Measurements from ENCODE around the gene TP53I3.
"Not testable (repeated sequence)": the region's sequence is repeated elsewhere in the genome, so short reads cannot be mapped to it uniquely, and the experiment has no call there.

The TP53I3 gene

DNA sequence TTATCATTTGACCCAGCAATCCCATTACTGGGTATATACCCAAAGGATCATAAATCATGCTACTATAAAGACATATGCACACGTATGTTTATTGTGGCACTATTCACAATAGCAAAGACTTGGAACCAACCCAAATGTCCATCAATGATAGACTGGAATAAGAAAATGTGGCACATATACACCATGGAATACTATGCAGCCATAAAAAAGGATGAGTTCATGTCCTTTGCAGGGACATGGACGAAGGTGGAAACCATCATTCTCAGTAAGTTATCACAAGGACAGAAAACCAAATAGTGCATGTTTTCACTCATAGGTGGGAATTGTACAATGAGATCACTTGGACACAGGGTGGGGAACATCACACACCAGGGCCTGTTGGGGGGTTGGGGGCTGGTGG, 16.1 kb upstream of the TP53I3 start:
- in situ Hi-C loops (cut with MboI; ENCODE audit: low sequenced_read_pairs): not testable (repeated sequence)

DNA sequence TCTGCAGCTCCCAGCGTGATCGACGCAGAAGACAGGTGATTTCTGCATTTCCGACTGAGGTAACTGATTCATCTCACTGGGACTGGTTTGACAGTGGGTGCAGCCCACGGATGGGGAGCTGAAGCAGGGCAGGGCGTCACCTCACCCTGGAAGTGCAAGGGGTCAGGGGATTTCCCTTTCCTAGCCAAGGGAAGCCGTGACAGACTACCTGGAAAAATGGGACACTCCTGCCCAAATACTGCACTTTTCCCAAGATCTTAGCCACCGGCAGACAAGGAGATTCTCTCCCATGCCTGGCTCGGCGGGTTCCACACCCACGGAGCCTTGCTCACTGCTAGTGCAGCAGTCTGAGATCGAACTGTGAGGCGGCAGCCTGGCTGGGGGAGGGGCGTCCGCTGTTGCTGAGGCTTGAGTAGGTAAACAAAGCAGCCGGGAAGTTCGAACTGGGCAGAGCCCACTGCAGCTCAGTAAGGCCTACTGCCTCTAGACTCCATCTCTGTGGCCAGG, 10.6 kb upstream of the TP53I3 start:
- in situ Hi-C loops (cut with MboI; ENCODE audit: low sequenced_read_pairs): not testable (repeated sequence)

DNA sequence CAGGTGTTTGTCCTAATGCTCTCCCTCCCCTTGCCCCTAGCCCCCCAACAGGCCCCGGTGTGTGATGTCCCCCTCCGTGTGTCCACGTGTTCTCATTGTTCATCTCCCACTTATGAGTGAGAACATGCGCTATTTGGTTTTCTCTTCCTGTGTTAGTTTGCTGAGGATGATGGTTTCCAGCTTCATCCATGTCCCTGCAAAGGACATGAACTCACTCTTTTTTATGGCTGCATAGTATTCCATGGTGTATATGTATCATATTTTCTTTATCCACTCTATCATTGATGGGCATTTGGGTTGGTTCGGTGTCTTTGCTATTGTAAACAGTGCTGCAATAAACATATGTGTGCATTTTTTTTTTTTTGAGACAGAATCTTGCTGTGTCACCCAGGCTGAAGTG, 8.6 kb upstream of the TP53I3 start:
- in situ Hi-C loops (cut with MboI; ENCODE audit: low sequenced_read_pairs): not testable (repeated sequence)

DNA sequence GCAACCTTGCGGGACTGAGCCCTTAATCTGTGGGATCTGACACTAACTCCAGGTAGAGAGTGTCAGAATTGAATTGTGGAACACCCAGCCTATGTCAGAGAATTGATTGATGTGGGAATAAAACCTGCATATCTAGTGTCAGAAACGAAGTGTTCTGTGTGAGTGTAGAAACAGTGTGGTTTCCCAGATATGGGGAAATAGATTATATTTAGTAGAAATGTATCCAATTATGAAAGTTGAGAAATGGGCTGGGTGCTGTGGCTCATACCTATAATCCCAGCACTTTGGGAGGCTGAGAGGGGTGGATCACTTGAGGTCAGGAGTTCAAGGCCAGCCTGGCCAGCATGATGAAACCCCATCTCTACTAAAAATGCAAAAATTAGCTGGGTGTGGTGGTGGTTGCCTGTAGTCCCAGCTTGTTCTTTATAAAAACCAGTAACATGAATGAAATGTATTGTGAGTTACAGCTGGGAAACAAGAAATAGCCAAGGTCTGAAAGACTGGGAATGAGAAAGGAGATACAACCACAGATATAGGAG, 4.3 kb upstream of the TP53I3 start:
- in situ Hi-C loops (cut with MboI; ENCODE audit: low sequenced_read_pairs): no loop called here

DNA sequence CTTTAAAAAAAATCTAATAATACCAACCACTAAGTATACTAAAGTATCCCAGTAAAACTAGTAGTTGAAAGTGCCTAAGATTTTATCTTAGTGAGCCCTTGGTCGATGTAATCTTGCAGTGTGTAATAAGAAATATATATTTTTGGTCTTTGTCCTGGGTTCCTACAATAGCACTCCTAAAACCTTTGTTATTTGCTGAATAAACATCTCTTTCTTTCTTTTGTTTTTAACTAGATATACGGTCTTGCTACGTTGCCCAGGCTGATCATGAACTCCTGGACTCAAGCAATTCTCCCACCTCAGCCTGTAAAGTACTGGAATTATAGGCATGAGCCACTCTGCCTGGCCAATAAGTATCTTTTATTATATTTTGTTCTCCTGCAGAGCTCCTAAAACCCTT, 2.4 kb upstream of the TP53I3 start:
- in situ Hi-C loops (cut with MboI; ENCODE audit: low sequenced_read_pairs): no loop called here

DNA sequence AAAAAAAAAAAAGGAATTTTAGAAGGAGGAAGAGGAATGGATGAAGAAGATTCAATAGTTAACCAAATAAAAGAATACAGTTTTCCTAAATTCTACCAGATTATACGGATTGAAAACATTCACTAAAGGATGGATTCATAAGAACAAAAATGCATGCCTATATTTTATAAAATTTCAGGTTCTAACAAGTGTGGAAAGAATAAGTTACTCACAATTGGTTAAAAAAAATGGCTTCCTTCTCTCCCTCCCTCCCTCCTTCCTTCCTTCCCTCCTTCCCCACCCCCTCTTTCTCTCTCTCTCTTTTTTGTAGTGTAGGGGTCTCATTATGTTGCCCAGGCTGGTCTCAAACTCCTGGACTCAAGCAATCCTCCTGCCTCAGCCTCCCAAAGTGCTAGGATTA, 1.6 kb upstream of the TP53I3 start:
- in situ Hi-C loops (cut with MboI; ENCODE audit: low sequenced_read_pairs): no loop called here

DNA sequence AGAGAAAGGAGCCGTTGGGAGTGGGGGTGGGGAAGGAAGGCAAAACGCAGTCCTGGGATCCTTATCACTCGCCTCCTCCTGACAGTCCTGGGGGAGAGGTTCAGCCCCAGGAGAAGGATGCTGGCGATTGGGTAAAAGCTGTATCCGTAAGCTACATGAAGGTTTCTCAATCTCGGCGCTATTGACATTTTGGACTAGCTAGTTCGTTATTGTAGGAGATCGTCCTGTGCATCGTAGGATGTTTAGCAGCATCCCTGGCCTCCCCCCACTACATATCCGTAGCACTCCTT, 511 bp upstream of the TP53I3 start:
- in situ Hi-C loops (cut with MboI; ENCODE audit: low sequenced_read_pairs): no loop called here

DNA sequence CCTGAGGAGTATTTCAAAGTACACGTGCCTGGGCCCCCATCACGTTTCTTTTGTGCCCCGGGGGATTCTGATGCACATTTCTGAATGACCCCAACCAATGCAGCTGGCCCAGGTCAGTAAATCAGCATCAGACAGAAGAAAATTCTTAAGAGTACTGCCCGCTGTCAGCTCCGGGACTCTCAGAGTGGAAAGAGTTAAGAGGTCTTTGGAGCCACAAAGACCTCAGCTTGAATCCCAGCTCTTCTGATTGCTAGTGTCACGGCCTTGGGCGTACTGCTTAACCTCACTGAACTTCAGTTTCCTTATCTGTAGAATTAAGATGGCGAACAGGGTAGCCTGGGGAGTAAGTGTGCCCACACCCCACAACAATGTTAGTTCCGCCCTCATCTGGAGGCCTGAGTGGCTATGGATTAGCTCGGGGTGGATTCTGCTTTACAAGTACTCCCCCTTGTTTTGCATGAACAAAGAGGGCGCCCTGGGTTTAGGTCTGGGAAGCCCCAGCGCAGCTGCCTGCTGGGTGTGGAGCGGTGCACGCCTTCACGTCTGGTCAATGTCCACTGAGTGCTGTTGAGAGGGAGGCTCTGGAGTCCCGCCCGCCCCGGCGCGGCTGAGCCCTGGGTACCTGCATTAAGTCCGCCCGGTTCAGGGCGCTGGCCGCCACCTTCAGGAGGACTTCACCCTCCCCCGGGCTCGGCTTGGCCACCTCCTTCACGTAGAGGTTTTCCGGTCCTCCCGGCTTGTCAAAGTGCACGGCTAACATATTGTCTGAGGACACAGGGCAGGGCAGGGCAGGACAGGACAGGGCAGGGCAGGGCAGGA, 858 bp downstream of the TP53I3 start:
- in situ Hi-C loops (cut with MboI; ENCODE audit: low sequenced_read_pairs): no loop called here

DNA sequence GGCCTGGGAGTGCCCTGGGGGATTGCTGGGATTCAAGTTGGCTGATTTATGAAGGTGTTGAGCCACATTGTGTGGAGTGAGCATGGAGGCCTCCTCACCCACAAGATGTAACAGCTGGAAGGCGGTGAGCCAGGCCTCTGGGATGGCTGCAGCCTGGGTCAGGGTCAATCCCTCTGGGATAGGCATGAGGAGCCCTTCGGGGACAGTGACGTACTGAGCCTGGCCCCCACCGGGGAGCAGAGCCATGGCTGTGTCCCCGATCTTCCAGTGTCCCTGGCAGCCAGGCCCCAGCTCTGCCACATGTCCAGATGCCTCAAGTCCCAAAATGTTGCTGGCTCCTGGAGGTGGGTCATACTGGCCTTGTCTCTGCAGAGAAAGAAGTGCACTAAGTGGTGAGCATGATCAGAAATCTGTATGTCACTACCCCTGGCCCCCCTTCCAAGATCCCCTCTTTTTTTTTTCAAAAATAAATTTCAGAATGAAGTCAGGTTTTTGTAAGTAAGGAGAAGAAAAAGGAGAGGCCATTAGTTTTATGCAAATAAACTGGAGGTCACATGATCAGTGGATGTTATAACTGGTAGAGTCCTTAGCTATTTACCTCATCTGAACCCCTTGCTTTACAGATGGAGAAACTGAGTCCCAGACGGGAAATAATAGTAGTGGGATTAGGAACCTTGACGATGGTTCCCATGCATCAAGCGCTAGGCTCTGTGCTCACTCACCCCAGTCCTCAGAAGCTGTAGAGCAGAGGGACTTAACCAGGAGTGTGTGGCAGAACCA, 1.7 kb downstream of the TP53I3 start:
- in situ Hi-C loops (cut with MboI; ENCODE audit: low sequenced_read_pairs): no loop called here

DNA sequence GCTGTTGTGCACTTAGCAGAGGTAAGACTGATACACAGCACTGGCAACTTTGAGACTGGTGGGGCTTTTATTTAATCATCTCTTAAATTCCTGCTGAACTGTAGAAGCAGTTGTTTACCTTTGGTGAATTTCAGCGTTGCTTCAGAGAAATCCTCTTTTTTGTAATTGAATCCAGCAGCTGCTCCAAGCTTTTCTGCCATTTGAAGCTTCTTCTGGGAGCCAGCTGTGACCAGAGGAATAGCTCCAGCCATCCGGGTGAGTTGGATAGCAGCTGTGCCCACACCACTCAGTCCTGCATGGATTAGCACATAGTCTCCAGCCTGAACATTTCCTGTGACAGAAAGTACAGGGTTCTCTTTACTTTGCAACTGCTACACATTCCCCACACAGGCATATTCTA, 3.9 kb downstream of the TP53I3 start:
- in situ Hi-C loops (cut with MboI; ENCODE audit: low sequenced_read_pairs): no loop called here

DNA sequence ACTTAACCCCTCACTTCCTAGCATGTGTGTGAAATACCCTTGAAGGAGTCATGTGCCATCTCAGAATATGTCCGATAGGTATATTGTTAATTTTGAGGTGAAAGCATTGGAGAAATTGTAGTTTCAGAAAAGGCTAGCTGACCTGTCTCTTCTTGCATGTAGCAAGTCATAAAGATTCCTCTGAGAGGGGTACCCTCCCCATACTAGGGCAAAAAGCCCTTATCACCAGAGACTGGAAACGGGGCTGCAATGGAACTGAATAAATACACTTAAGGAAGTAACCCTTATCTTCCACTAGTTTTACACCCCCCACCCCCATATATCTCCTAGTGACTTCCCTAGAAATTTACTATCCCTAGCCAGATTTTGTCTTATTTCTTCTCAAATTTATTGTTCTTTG, 6.8 kb downstream of the TP53I3 start:
- in situ Hi-C loops (cut with MboI; ENCODE audit: low sequenced_read_pairs): no loop called here

DNA sequence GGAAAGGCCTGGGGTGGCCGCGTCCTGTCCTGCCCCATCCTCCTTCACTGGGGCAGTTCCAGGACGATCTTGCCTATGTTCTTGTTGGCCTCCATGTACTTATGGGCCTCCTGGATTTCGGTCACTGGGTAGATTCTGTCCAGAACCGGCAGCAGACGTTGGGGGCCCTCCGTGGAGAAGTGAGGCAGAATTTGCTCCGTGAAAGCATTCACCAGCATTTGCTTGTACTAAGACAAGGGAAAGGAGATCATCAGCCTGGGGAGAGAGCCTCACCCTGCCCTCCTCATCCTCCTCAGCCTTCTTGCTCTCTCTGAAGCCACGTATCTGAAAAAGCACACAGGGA, 7.1 kb downstream of the TP53I3 start:
- in situ Hi-C loops (cut with MboI; ENCODE audit: low sequenced_read_pairs): no loop called here

DNA sequence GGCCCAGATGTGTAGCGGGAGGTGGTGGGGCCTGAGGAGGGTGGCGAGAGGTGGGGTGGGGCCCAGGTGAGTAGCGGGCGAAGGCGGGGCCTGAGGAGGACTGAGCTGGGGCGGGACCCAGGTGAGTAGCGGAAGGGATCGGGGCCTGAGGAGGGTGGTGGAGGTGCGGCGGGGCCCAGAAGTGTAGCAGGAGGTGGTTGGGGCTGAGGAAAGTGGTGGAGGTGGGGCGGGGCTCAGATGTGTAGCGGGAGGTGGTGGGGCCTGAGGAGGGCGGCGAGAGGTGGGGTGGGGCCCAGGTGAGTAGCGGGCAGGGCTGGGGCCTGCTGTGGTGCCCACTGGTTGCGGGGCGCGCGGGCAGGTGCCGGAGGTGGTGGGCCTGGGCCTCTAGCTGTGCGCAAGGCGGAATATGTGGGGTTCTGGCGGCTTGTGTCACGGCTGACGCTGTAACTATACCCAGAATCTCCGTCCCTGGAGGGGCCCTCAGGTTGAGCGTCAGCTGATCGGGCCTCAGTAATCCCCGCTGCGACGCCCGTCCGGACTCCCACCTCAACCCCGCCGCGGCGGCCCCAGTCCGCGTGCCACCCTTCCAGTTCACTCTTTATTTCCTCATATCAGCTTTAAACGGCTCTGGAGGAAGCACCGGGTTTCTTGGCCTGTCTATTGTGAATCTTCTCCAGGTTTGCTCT, 7.6 kb downstream of the TP53I3 start:
- in situ Hi-C loops (cut with MboI; ENCODE audit: low sequenced_read_pairs): no loop called here

DNA sequence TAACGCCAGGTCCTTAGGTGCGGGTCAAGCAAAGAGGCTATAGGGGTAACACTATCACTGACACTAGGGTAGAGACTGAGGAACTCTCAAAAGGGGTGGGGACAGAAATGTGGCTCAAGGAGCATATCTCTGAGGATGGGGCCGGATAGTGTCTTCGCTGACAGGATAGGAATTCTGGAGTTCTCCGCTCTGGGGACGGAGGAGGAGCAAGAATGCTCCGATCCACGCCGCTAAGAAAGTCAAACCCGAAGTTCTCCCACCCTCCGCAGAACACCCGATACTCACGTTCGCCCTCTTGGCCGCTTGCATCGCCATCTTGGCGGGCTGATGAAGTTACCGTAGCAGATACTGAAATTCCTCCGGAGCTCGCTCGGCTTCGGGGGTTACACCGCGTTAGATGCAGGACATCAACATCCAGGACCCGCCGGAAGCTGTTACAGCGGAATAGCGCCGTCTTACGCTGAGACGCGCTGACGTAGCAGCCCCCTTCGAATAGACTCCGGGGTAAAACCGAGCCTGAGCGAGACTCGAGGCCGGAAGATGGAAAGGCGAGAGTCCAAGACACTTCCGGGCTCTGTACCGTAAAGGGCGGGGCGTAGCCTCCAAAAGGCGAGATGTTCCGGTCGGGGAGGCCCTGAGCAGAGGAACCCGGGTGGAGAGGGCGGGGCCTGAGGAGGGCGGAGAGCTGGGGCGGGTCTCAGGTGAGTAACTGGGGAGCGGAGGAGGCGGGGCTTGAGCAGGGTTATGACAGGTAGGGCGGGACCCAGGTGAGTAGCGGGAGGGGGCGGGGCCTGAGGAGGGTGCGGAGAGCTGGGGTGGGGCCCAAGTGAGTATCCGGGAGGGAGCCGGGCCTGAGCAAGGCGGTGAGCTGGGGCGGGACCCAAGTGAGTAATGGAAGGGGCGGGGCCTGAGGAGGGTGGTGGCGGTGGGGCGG, 8.5 kb downstream of the TP53I3 start, which contains the start of gene SF3B6:
TSS of gene SF3B6 (minus strand) at position 412 of the 934 bp plus-strand sequence. CDS start at position 315, 97 bp downstream.
- in situ Hi-C loops (cut with MboI; ENCODE audit: low sequenced_read_pairs): no loop called here

DNA sequence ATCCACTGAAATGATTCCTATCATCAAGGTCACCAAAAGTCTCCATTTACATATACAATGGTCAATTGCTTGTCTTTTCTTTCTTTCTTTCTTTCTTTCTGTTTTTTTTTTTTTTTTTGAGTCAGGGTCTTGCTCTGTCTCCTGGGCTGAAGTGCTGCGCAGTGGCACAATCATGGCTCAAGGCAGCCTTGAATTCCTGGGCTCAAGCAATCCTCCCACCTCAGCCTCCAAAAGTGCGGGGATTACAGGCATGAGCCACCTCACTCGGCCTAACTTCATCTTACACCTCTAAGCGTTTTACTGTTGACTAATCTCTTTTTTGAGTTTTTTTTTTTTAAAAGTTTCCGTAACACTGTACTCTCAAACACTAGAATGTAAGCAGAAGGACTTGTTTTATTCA, 9.4 kb downstream of the TP53I3 start:
- in situ Hi-C loops (cut with MboI; ENCODE audit: low sequenced_read_pairs): no loop called here

DNA sequence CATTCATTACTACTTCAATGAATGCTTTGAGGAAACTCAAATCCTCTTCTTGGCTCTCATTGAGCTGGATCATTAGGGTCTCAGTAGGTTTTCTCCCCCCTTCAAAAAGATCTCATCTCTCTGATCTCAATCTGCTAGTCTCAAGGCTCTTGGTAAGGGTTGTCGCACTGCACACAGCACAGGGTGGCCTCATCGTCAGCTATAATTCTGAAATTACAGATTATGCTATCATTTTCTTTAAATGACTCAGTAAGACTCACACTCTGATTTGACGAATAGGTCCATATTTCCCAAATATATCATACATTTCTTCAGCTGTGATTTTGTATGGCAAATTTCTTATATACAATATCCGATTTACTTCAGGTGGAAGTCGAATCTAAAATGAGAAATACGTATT, 10.8 kb downstream of the TP53I3 start:
- in situ Hi-C loops (cut with MboI; ENCODE audit: low sequenced_read_pairs): no loop called here

DNA sequence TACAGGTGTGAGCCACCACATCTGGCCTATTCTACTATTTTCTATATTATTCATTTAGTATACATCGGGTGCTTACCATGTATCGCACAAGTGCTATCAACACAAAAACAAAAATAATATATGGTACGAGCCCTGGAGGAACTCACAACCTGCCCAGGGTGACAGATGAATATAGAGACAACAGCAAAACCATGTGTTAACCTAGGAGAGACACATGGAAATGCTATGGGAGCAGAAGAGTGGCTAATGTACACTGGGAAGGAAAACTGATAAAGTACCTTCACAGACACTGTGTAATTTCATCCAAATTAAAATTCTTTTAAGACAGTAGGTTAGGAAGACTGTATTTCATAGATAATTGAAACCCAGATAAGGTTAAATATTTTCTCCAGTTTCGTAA, 12.4 kb downstream of the TP53I3 start:
- in situ Hi-C loops (cut with MboI; ENCODE audit: low sequenced_read_pairs): no loop called here

DNA sequence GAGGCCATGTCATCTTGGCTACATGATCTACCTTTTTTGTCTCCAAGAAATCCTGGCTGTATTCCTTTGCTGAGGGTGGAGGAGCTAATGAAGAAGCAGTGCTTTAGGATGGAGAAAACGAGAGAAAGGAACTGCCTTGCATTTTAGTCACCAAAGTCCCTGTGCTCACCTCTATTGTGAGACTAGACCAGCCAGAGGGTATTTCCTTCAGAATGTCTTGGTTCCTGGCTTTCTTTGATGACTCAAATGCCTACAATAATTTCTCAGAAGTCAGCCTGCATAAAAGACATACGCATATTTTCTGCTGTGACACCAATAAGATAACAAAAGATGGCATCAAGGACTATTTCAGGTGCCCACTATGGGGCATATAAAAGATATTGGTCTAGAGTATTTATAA, 19.3 kb downstream of the TP53I3 start:
- in situ Hi-C loops (cut with MboI; ENCODE audit: low sequenced_read_pairs): no loop called here

DNA sequence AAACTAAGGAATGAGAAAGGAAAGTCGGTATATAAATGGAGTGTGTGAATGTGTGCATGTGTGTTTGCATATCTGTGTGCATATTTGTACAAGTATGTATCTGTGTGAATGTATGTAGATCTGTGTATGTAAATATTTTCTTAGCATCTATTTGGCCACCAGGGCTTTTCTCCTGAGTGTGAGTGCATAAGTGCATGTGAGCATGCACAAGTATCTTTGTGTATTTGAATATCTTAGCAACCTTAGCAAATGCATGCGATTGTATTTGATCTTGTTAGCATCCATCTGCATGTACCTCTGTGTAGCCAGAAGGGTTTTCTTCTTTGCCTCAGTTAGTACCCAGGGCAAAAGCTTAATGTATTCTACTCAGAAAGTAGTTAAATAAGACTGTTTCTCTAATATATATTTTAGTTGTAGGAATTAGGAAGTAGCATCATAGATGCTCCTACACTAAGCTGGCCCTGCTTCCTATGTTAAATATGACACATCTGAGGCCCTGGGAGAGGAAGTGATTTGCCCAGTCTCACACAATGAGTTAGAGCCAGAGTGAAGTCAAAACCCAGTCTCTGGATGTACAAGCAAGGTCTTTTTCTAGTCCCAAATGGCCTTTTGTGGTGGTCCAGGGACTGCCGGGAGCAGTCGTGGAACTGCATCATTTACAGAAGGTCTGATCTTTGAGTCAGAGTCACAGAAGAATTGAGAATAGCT, 25.9 kb downstream of the TP53I3 start:
- in situ Hi-C loops (cut with MboI; ENCODE audit: low sequenced_read_pairs): no loop called here

DNA sequence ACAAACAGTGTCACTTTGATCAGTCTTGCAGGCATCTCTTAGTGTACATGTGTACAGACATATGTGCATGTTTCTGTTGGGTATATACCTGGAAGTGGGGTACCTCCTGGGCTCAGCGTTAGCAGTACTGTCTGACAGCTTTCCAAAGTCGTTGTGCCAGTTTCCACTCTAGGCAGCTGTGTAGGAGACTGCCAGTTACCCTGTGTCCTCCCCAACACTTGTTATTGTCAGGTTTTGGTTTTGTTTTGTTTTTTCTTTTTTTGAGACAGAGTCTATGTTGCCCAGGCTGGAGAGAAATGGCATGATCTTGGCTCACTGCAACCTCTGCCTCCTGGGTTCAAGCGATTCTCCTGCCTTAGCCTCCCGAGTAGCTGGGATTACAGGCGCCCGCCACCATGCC, 28.9 kb downstream of the TP53I3 start:
- in situ Hi-C loops (cut with MboI; ENCODE audit: low sequenced_read_pairs): no loop called here
